Stimulated activated CD8-positive, alpha-beta memory T cell treated with anti-CD3 and anti-CD28 coated beads, Interleukin-12 subunit alpha, Interleukin-12 subunit beta, amount 100 ng/mL, for 1 hour (primary cell): ENCODE results near the gene PHLDB2.
"Not testable (repeated sequence)": the region's sequence is repeated elsewhere in the genome, so short reads cannot be mapped to it uniquely, and the experiment has no call there.

Source experiments
- DNase-seq: peaks from one replicate; pipeline ENCODE4 v3.0.0-alpha.2; 2020; ENCODE audit warnings: low read depth

Gene PHLDB2

GRCh38 chr3:111859061-111859973, at the start of gene PHLDB2:
Gene PHLDB2, plus strand, starts transcription at chr3:111859265. Its CDS starts 24,813 bp downstream, at chr3:111884078.
- DNase-seq = peak; percentile 27

DNA sequence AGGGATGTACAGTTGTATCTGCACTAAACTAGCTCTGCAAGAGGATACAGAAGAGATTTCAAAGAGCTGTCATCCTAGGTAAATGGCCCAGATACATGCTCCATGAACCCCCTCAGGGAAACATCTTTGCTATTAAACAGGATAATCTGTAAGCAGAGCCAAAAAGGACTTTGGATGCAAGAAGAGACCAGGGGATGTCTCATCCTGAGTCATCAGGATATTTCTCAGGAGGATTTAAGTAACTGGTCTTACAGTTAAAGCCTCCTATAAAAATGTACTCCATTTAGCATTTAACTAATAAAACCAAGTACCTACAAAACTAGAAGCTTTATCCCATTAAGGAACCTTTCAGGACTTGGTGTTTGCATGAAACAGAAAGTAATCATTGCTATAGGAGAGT, 48.2 kb upstream of the PHLDB2 start:
- no peak for DNase-seq

DNA sequence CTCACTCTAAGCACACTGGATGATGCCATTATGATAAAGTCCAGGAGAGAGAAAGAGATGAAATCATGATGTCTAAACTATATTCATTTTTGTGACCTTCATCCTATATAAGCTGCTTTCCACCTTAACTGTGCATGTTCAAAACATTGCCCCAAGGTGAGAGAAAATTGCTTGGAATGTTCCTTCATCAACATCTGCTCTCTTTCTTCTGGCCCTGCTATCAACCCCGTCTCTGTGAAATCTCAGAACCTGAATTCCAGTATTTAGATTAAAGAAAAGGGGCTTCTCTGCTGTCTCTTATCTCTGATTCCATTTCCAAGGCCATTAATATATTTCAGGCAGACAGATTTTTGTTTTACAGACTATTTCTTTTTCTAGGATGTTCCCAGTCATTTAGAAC, 47.3 kb upstream of the PHLDB2 start:
- no peak for DNase-seq

DNA sequence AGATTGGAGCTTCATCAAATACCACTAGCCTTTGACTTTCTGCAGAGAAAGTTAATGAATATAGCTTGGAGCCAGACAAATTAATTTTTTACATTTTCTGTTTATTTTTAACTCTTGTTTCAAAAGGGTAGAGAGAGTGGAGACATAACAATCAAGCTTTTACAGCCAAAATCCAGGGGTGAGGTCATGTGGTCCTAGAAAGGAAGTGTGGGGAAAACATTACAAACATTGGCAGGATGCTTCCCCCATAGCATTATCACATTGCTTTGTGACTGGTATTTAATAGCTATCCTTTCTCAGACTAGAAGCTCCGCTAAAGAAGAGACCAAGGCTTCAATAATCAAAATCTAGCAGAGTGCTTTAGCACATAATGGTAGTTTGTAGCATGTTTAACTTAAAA, 46.4 kb upstream of the PHLDB2 start:
- no peak for DNase-seq

DNA sequence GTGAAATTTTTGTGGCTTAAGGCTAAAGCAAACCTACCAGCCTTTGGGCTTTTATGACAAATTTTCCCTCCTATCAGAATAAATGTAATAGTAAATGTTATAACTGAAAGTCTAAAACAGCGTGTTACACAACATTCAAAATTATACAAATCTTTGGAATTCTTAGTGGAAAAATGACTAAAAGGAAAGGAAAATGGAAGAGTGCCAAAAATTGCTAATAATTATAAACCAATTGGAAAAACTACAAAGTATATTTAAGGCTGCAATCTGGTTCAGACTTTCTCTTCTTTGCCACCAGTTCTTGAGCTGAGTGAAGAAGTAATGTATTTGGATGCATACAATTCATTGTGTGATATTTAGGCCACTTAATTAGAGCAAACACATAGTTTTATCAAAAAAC, 45.6 kb upstream of the PHLDB2 start:
- no peak for DNase-seq

GRCh38 chr3:111813979-111814378, 45.1 kb upstream of the PHLDB2 start:
- DNase-seq = no peak

GRCh38 chr3:111816771-111817170, 42.3 kb upstream of the PHLDB2 start:
- DNase-seq = not testable (repeated sequence)

GRCh38 chr3:111819927-111820326, 39.1 kb upstream of the PHLDB2 start:
- no peak for DNase-seq

GRCh38 chr3:111820651-111821050, 38.4 kb upstream of the PHLDB2 start:
- no peak for DNase-seq

- no peak for DNase-seq
Measured at GRCh38 chr3:111821891-111822290, 37.2 kb upstream of the PHLDB2 start.

GRCh38 chr3:111822804-111823203, 36.3 kb upstream of the PHLDB2 start:
- DNase-seq = no peak

- DNase-seq = no peak
Measured at GRCh38 chr3:111823341-111823855, 35.7 kb upstream of the PHLDB2 start.

DNA sequence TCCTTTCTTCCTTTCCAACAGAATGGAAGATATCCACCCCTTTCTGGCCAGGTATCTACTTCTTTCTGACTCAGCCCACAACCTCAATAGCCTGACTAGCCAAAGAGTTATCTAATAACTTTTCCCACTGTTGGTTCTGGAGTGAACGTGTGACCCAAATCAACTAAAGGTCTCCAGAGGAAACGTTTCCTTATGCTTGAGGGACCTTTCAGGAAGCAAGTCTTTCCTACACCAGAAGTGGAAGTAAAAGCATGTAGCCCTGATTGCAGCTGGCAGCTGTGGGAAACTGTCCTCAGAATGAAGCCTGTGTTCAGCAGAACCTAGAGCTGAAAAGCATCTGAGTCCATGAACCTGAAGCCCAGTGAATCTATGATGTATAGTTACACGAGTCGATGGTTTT, 34.7 kb upstream of the PHLDB2 start:
- no peak for DNase-seq

DNA sequence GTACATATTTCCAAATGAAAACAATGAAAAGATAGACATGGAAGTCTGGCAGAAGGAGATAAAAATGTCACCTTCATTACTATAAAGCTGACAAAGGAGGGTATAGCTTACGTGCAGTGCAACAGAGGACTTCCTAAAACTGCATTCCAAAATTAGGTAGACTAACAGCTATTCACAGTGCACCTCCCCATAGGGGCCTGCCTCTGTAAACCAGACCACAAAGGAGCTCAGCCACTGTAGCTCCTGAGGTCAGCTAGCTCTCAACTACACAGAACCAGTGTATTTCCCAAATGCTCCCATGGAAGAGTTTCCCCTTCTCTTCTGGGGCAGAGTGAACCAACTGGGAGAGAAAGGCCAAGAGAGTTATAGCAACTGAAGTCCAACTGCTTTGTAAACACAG, 31.2 kb upstream of the PHLDB2 start:
- no peak for DNase-seq

- no peak for DNase-seq
Measured at GRCh38 chr3:111828530-111828929, 30.5 kb upstream of the PHLDB2 start.

DNA sequence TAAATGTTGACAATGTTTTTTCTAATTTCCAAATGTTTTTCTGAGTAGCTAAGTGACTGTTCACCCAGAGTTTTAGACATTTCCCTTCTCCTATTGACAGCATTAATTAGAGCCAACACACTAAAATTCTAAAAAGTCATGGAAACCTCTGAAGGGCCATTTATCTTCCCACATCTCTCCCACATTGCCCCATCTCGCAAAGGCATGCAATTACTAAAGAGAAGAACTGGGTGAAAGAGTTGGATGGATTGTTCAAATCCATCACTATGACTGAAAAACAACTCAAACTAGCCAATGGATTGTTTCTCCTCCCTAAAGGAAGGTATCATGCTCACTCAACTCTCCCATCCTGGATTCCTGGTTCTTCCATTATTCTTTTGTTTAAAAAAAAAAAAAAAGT, 30.0 kb upstream of the PHLDB2 start:
- no peak for DNase-seq

GRCh38 chr3:111831840-111832239, 27.2 kb upstream of the PHLDB2 start:
- no peak for DNase-seq

GRCh38 chr3:111837112-111837511, 22.0 kb upstream of the PHLDB2 start:
- DNase-seq = no peak

- no peak for DNase-seq
Measured at GRCh38 chr3:111838133-111838532, 20.9 kb upstream of the PHLDB2 start.

GRCh38 chr3:111846039-111846438, 13.0 kb upstream of the PHLDB2 start:
- DNase-seq = no peak

DNA sequence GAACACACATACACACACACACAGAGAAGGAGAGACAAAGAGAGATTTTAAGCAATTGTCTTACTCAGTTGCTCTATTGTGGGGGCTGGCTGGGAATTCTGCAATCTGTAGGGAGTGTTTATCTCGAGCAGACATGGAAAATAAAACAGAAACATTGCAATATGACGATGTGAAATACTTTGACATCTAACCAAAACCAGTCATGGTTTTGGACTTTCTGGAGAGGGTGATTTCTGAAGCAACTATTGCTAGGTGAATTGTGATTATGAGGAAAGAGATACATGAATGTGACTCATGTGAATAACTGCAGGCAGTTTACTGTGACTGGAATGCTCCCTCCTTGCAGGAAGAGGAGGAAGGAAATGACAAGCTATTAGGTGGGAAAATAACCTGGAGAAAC, 12.3 kb upstream of the PHLDB2 start:
- no peak for DNase-seq

GRCh38 chr3:111848283-111848682, 10.8 kb upstream of the PHLDB2 start:
- DNase-seq = no peak

DNA sequence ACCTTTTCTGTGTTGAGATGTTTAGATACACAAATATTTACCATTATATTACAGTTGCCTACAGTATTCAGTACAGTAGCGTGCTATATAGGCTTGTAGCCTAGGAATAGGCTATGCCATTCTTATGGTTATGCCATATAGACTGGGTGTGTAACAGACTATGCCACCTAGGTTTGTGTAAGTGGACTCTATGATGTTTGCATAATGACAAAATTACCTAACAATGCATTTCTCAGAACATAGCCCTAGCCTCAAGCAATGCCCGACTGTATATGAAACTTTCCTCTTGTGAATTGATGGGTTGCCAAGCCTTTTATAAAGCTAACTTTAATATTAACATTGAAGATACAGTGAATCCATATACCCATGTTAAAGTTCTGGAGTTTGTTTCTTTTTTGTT, 10.3 kb upstream of the PHLDB2 start:
- no peak for DNase-seq

GRCh38 chr3:111850537-111850936, 8.5 kb upstream of the PHLDB2 start:
- no peak for DNase-seq
